K562 (cell line): Measurements from ENCODE around the gene NDOR1. TPM values are rescaled to one million over a fixed set of nuclear protein-coding genes. Genes with fewer than 3 reads are reported as not detected.

ENCODE experiments used
- ARNT ChIP-seq, 2 experiments: fragments of 450-650 bp; IDR thresholded peaks; 2 replicates each; pipeline ENCODE4 v1.6.1; 2016; ENCODE audit warnings: mild to moderate bottlenecking in 1 of 2
- FOXM1 ChIP-seq, 2 experiments: fragments of 450-650 bp in 1 of 2; sonication (generic) in 1 of 2; formaldehyde crosslinking in 1 of 2; IDR thresholded peaks; 2 replicates each; pipeline versions ENCODE4 v1.6.1 to v1.9.0; 2017 to 2022; ENCODE audit warnings: low read depth in 2 of 2, mild to moderate bottlenecking in 2 of 2, missing genetic modification reagents in 1 of 2, moderate library complexity in 1 of 2
- FOXP1 ChIP-seq: sonication (generic); formaldehyde crosslinking; IDR thresholded peaks from 2 replicates; pipeline ENCODE4 v1.8.0; 2022; ENCODE audit warnings: mild to moderate bottlenecking, missing genetic modification reagents
- GATAD2B ChIP-seq: fragments of 450-650 bp; IDR thresholded peaks from 2 replicates; pipeline ENCODE4 v1.6.1; 2017; ENCODE audit warnings: mild to moderate bottlenecking, borderline replicate concordance
- GTF2F1 ChIP-seq: IDR thresholded peaks from 2 replicates; pipeline ENCODE4 v1.6.1; 2011; ENCODE audit warnings: low read depth, low read length, improper control_type of control experiment
- HEY1 ChIP-seq: fragments of 250-450 bp; sonication (Bioruptor Pico); IDR thresholded peaks from 2 replicates; pipeline ENCODE4 v1.5.0; 2020; ENCODE audit warnings: mild to moderate bottlenecking, moderate library complexity, borderline replicate concordance
- HMG20B ChIP-seq: fragments of 250-450 bp; sonication (Bioruptor Pico); IDR thresholded peaks from 2 replicates; pipeline ENCODE4 v1.5.0; 2021; ENCODE audit warnings: mild to moderate bottlenecking
- MAFF ChIP-seq: IDR thresholded peaks from 2 replicates; pipeline ENCODE4 v1.6.1; 2012; ENCODE audit warnings: low read length, improper control_type of control experiment
- TAF9B ChIP-seq: fragments of 450-650 bp; IDR thresholded peaks from 2 replicates; pipeline ENCODE4 v1.6.1; 2018; ENCODE audit warnings: mild to moderate bottlenecking; ENCODE audit not compliant: partially characterized antibody
- ZNF316 ChIP-seq: fragments of 450-650 bp; IDR thresholded peaks from 2 replicates; pipeline ENCODE4 v1.6.1; 2016
- ZNF444 ChIP-seq: fragments of 250-450 bp; sonication (Bioruptor Pico); IDR thresholded peaks from 2 replicates; pipeline ENCODE4 v1.4.0; 2020; ENCODE audit warnings: mild to moderate bottlenecking, moderate library complexity
- ZNF445 ChIP-seq: fragments of 250-450 bp; sonication (Bioruptor Pico); IDR thresholded peaks from 2 replicates; pipeline ENCODE4 v1.4.0; 2020; ENCODE audit warnings: low read depth, mild to moderate bottlenecking, moderate library complexity
- ZNF589 ChIP-seq: fragments of 200-800 bp; sonication (Bioruptor generic); IDR thresholded peaks from 2 replicates; pipeline ENCODE4 v1.6.1; 2016; ENCODE audit warnings: low read depth, missing genetic modification characterization, missing compliant biosample characterization
- ZNF778 ChIP-seq: fragments of 450-650 bp; formaldehyde crosslinking; IDR thresholded peaks from 2 replicates; pipeline ENCODE4 v1.4.0; 2020; ENCODE audit warnings: mild to moderate bottlenecking, moderate library complexity
- polyA plus RNA-seq, 8 experiments: library from polyadenylated mRNA; depleted of rRNA in 4 of 8; stranded (reverse) in 5 of 8; unstranded in 3 of 8; fragments of >200 nt; fragmentation: Nextera tagmentation in 2 of 8; fragmentation: Illumina TruSeq in 1 of 8; extraction: Ambion mirVana in 2 of 8; extraction: Trizol in 1 of 8; gene quantifications; 2 replicates each; pipeline versions ENCODE4 v1.2.1 to v1.2.3, GENCODE V29; 2011 to 2014; ENCODE audit warnings: inconsistent platforms in 1 of 8, missing spikeins in 1 of 8
- total RNA-seq, 7 experiments: library from RNA; depleted of rRNA in 6 of 7; stranded (reverse); fragments of >200 nt in 6 of 7; fragmentation: Illumina TruSeq in 2 of 7; extraction: Trizol in 2 of 7; gene quantifications; 2 replicates each; pipeline versions ENCODE4 v1.2.1 to v1.2.3, GENCODE V29; 2011 to 2021; ENCODE audit warnings: low replicate concordance in 1 of 7
- TF ChIP-seq, protein P1 (sequence below): sonication (generic); formaldehyde crosslinking; IDR thresholded peaks from 2 replicates; pipeline ENCODE4 v1.8.0; 2022; ENCODE audit warnings: mild to moderate bottlenecking, missing genetic modification reagents
- TF ChIP-seq, protein P2 (sequence below): fragments of 450-650 bp; IDR thresholded peaks from 2 replicates; pipeline ENCODE4 v1.6.1; 2016; ENCODE audit warnings: missing biosample characterization, missing genetic modification characterization
- TF ChIP-seq, protein P3 (sequence below): fragments of 250-450 bp; sonication (Bioruptor Pico); IDR thresholded peaks from 2 replicates; pipeline ENCODE4 v1.8.0; 2021; ENCODE audit warnings: moderate library complexity, mild to moderate bottlenecking, inconsistent platforms
- TF ChIP-seq, protein P4 (sequence below): fragments of 250-450 bp; sonication (Bioruptor Pico); IDR thresholded peaks from 2 replicates; pipeline ENCODE4 v1.5.0; 2020; ENCODE audit warnings: mild to moderate bottlenecking, borderline replicate concordance
- TF ChIP-seq, protein P5 (sequence below): sonication (generic); formaldehyde crosslinking; IDR thresholded peaks from 2 replicates; pipeline ENCODE4 v1.8.1; 2023; ENCODE audit warnings: mild to moderate bottlenecking, missing genetic modification reagents
- TF ChIP-seq, protein P6 (sequence below): fragments of 450-650 bp; formaldehyde crosslinking; IDR thresholded peaks from 2 replicates; pipeline ENCODE4 v1.4.0; 2022; ENCODE audit warnings: mild to moderate bottlenecking, moderate library complexity

Gene NDOR1
- total and polyA plus RNA-seq, 9 of the 15 experiments (the other 6 are each of a cell fraction or from before 2014, with no cell fraction given): 0.06 to 36.9 (median 6.9) TPM

DNA sequence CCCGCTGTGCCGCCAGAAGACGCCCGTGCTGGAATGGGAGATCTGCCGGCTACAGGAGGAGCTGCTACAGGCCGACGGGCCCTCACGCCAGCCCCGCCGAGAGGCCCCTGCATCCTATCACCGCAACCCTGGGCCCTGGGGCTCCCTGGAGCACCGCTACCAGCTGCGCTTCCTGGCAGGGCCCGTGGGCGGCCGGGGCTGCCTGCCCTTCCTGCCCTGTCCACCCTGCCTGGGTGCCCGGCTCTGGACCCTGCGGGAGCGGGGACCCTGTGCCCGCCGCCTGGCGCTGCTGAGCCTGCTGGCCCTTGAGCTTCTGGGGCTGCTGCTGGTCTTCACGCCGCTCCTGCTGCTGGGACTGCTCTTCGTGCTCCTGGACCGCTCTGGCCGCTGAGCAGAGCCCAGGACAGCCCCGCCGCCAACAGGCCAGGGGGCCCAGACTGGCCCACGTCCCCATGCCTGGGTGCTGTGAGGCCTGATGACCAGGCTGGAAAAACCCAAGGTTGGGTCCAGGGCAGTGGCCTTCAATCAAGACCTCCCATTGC is 12.8 kb downstream of the NDOR1 start (continued):
- TF ChIP-seq, protein P1, sequence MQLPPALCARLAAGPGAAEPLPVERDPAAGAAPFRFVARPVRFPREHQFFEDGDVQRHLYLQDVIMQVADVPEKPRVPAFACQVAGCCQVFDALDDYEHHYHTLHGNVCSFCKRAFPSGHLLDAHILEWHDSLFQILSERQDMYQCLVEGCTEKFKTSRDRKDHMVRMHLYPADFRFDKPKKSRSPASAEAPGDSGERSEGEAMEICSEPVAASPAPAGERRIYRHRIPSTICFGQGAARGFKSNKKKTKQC (CRISPR knock-in tag): 0 out of 2 replicates have a peak, but pooled peaks have one; percentile 9
- no peak for TF ChIP-seq ZNF316
- no peak for TF ChIP-seq ZNF445 (CRISPR knock-in tag)
- TF ChIP-seq, protein P2, sequence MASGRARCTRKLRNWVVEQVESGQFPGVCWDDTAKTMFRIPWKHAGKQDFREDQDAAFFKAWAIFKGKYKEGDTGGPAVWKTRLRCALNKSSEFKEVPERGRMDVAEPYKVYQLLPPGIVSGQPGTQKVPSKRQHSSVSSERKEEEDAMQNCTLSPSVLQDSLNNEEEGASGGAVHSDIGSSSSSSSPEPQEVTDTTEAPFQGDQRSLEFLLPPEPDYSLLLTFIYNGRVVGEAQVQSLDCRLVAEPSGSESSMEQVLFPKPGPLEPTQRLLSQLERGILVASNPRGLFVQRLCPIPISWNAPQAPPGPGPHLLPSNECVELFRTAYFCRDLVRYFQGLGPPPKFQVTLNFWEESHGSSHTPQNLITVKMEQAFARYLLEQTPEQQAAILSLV (tag): no peak
- TF ChIP-seq ZNF778 (CRISPR knock-in tag): no peak
- no peak for TF ChIP-seq FOXP1
- TF ChIP-seq FOXM1 (IDR thresholded peaks at IDR 0.05; ENCODE audit: low read depth): no peak
- no peak for TF ChIP-seq FOXM1 (CRISPR knock-in tag; IDR thresholded peaks at IDR 0.05; ENCODE audit: low read depth)
- TF ChIP-seq ARNT (IDR thresholded peaks at IDR 0.05): no peak
- TF ChIP-seq GTF2F1: no peak
- no peak for TF ChIP-seq TAF9B
- TF ChIP-seq, protein P3, sequence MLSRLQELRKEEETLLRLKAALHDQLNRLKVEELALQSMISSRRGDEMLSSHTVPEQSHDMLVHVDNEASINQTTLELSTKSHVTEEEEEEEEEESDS (CRISPR knock-in tag): no peak
- TF ChIP-seq MAFF: no peak
- no peak for TF ChIP-seq HMG20B (CRISPR knock-in tag)
- TF ChIP-seq ZNF589: 0 out of 2 replicates have a peak, but pooled peaks have one; percentile 1
- no peak for TF ChIP-seq HEY1 (CRISPR knock-in tag)
- TF ChIP-seq ZNF444 (CRISPR knock-in tag): no peak
- TF ChIP-seq, protein P4, sequence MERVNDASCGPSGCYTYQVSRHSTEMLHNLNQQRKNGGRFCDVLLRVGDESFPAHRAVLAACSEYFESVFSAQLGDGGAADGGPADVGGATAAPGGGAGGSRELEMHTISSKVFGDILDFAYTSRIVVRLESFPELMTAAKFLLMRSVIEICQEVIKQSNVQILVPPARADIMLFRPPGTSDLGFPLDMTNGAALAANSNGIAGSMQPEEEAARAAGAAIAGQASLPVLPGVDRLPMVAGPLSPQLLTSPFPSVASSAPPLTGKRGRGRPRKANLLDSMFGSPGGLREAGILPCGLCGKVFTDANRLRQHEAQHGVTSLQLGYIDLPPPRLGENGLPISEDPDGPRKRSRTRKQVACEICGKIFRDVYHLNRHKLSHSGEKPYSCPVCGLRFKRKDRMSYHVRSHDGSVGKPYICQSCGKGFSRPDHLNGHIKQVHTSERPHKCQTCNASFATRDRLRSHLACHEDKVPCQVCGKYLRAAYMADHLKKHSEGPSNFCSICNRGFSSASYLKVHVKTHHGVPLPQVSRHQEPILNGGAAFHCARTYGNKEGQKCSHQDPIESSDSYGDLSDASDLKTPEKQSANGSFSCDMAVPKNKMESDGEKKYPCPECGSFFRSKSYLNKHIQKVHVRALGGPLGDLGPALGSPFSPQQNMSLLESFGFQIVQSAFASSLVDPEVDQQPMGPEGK (CRISPR knock-in tag): no peak
- TF ChIP-seq, protein P5, sequence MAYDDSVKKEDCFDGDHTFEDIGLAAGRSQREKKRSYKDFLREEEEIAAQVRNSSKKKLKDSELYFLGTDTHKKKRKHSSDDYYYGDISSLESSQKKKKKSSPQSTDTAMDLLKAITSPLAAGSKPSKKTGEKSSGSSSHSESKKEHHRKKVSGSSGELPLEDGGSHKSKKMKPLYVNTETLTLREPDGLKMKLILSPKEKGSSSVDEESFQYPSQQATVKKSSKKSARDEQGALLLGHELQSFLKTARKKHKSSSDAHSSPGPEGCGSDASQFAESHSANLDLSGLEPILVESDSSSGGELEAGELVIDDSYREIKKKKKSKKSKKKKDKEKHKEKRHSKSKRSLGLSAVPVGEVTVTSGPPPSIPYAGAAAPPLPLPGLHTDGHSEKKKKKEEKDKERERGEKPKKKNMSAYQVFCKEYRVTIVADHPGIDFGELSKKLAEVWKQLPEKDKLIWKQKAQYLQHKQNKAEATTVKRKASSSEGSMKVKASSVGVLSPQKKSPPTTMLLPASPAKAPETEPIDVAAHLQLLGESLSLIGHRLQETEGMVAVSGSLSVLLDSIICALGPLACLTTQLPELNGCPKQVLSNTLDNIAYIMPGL (CRISPR knock-in tag): 0 out of 2 replicates have a peak, but pooled peaks have one; percentile 47
- no peak for TF ChIP-seq GATAD2B
- TF ChIP-seq, protein P6, sequence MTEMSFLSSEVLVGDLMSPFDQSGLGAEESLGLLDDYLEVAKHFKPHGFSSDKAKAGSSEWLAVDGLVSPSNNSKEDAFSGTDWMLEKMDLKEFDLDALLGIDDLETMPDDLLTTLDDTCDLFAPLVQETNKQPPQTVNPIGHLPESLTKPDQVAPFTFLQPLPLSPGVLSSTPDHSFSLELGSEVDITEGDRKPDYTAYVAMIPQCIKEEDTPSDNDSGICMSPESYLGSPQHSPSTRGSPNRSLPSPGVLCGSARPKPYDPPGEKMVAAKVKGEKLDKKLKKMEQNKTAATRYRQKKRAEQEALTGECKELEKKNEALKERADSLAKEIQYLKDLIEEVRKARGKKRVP (CRISPR knock-in tag): no peak
